Measurements from ENCODE around the gene SPSB2.
A peak's percentile ranks its signal among the peaks of the same experiment; 100 is the strongest.
"Not testable (repeated sequence)": the region's sequence is repeated elsewhere in the genome, so short reads cannot be mapped to it uniquely, and the experiment has no call there.

The SPSB2 gene

DNA sequence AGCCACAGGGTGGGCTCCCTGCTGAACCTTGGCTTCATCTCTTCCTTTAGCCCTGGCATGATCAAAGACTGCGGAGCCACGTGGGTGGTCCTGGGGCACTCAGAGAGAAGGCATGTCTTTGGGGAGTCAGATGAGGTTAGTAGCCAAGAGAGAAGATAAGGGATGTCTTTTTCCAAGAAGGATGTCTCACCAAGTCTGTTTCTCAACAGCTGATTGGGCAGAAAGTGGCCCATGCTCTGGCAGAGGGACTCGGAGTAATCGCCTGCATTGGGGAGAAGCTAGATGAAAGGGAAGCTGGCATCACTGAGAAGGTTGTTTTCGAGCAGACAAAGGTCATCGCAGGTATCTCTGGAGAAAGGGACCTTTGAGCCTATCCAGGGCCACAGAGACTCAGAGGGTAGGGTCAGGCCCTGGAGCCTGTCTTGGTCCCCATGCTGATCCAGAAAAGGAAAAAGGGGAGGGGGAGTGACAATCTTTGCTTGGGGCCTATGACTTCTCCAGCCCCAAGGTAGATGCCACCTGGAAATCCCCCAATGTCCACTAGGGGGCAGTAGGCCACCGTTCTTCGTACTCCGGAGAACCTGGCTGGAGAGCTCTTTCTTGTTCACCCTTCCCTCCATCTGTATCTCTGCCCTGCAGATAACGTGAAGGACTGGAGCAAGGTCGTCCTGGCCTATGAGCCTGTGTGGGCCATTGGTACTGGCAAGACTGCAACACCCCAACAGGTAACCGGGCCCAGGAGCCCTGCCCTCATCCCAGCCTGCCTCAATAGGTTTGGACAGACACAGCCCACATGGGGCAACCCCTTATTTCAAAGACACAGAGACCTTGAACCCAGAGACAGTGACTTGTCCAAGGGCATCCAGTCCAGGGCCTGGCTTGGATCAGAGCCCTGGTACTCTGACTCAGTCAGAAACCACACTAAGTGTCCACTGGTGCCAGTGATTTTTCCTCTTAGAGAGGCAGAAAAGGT, 3.8 kb downstream of the SPSB2 start:
- DNase-seq = peak; percentile 88

DNA sequence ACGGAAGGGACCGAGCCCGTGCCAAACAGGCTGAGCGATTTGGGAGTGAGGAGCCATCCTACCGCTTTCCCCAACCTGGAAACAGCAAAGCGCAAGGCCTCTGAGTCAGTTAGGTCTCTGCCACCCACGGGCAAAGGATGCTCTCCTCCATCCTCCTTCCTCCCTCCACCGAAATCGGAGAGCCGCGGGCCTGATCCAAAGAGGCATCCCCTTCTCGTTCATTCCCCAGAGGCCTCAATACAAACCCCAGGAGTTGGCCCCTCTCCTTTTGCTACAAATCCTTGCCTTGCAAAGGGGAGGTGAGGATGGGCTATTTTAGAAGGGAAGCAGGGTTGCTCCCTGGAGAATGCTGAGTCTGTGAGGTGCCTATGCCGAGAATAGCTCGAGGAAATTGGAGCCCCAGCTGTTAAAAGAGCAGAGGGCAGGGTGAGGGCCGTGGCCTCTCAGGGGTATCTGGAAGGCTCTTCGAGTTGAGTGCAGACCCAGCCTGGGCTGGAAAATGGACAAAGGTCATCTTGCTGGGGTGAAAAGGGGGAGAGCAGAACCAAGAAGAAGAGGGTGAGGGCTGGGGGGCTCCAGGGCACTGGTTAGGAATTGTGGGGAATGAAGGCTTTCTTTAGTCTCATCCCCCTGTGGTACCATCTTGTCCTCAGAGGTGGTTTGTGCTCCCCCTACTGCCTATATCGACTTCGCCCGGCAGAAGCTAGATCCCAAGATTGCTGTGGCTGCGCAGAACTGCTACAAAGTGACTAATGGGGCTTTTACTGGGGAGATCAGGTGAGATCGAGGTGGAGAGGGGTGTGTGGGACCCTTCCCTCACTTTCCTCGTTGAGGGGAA, 4.7 kb downstream of the SPSB2 start:
- no peak for DNase-seq

DNA sequence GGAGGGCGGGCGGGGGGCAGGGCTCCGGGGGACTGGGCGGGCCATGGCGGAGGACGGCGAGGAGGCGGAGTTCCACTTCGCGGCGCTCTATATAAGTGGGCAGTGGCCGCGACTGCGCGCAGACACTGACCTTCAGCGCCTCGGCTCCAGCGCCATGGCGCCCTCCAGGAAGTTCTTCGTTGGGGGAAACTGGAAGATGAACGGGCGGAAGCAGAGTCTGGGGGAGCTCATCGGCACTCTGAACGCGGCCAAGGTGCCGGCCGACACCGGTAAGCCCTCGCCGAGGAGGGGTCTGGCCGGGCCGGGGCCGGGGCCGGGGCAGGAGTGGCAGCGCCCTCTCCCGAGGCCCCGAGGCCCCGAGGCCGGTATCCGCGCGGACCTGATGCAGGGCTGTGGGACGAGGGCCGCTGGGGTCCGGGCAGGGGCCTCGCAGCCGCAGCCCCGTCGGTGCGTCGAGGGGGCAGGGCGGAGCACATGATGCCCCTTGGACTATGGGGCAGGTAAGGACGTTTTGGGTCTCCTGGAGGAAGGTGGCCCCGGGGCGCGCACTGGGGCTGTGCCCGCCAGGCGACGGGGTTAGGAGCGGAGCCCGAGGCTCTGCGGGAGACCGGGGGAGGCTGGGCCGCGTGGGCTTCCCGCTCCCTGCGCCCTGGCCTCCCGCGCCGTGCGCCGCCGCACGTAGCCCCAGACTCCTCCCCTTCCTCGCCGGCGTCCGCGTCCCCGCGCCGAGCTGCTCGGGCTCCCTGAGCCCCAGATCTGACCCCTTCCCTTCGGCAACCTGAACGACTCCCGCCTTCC, 5.5 kb downstream of the SPSB2 start, which contains the start of gene TPI1:
TSS of gene TPI1 (plus strand) at position 119 of the 798 bp plus-strand sequence. CDS start at position 155, 36 bp downstream.
- DNase-seq = peak; percentile 93

DNA sequence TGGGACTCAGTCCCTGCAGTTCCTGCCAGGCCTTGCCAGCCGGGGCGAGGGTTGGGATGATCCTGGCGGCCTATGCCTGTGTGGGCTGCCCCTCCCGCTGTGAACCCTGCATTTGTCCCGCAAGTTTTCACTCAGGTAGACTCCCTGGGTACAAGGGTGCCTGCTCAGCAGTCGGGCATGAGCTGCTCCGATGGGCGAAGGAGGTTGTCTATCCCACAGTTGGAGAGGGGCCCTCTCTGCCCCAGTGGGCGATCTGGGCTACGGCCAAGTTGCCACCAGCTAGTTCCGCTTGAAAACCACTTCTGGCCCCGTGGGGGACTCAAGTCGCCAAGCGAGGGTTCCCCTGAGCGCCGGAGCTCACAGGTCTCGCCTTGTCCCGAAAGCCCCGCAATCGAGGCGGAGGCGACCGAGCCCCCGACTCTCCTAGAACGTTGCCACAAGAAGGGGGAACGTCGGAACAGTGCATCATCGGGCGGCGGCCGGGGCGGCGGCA, 6.1 kb downstream of the SPSB2 start:
- DNase-seq = no peak

DNA sequence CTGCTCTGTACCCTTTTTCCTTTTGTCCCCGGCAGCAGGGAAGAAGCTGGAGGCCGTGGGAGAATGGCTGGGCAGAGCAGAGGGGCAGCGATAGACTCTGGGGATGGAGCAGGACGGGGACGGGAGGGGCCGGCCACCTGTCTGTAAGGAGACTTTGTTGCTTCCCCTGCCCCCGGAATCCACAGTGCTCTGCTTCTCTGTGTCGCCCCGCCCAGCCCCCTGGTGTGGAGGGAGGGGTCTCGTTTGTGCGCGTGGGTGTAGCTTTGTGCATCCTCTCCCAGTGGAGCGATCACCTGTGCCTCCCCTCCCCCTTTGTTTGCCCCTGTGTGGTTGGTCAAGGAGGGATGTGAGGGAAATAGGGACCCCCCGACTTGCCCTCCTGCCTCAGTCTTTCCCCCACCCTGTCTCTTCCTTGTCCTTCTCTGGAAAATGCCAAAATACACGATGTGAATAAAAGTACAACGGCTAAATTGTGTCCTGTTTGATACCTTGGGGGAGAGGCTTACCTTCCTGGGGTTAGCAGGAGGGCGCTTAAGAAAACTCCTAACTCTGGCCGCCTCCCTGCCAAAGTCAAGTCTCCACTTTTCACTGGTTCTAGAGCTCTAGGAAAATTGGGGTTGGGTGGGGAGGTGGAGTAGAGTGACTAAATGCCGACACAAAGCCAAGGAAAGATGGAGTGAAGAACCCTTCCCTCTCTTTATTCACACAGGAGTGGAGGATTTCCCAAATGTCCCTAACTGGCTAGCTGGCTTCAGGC, 6.8 kb downstream of the SPSB2 start:
- DNase-seq = no peak

DNA sequence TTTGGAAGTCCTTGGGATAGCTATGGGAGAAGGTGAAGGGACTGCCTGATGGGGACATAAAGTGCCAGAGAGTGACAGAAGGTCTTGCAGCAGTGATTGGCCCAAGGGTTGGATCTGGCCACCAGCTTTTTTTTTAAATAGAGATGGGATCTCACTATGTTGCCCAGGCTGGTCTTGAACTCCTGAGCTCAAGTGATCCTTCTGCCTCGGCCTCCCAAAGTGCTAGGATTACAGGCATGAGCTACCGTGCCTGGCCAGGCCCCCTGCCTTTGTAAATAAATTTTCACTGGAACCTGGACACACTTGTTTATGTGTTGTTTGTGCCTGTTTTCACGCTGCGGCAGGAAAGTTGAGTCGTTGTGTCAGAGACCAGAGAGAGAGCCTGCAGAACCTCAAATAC, 7.8 kb downstream of the SPSB2 start:
- DNase-seq = not testable (repeated sequence)

DNA sequence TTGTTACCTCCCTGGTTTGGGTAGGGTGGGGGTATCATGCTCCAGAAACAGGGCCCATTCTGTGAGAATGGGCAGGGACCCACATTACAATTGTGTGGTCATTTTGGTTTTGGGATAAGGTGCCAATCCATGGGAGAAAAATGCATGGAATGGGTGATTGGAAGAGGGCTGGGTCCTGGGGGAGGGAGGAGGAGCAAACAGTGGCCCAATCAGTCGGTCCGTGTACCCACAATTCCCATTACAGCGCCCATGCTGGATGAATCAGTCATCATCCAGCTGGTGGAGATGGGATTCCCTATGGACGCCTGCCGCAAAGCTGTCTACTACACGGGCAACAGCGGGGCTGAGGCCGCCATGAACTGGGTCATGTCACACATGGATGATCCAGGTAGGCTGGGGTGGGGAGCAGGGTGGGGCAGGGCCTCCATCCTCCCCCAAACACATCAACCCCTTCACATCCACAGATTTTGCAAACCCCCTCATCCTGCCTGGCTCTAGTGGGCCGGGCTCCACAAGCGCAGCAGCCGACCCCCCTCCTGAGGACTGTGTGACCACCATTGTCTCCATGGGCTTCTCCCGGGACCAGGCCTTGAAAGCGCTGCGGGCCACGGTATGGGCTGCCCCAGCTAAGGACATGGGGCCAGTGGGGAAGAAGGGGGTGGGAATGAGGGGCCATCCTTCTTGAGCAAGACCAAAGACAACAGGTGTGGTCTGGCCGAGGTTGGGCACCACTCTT, 9.3 kb downstream of the SPSB2 start:
- no peak for DNase-seq

DNA sequence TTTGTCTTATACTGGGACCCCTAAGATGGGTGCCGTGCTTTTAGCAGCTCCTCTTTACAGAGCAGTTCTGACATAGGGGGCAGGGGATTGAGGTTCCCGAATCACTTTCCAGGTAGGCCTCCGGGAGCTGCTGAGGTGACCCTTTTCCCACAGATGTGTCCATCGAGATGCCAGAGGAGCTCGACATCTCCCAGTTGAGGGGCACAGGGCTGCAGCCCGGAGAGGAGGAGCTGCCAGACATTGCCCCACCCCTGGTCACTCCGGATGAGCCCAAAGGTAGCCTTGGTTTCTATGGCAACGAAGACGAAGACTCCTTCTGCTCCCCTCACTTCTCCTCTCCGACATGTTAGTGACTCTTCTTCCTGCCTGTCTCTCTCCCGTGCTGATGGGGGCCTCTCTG, 10.1 kb downstream of the SPSB2 start:
- DNase-seq = no peak

DNA sequence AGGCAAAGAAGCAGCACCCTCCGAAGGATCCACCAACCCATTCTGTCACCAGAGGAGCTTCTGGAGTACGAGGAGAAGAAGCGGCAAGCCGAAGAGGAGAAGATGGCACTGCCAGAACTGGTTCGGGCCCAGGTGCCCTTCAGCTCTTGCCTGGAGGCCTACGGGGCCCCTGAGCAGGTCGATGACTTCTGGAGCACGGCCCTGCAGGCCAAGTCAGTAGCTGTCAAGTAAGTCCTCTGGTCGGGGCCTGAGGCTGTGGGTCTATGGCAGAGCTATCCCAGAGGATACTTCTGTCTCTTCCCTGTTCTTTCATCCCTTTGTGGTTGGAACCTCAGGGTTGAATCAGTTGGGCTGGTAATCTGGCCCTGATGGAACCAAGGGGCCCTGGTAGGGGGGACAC, 11.7 kb downstream of the SPSB2 start:
- DNase-seq = no peak

DNA sequence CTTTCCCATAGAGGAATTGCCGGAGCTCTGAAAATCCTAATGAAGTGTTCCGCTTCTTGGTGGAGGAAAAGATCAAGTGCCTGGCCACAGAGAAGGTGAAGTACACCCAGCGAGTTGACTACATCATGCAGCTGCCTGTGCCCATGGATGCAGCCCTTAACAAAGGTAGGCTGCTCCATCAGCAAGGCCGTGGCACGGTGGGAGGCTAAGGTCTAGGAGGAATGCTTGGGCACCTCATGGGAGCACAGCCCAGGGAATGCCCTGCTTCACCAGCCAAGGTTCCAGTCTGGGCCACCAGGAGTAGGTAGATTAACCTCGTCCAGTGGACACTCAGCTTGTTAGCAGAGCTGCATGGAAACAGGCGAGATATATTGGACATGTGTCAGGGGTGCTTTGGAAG, 12.2 kb downstream of the SPSB2 start:
- no peak for DNase-seq

DNA sequence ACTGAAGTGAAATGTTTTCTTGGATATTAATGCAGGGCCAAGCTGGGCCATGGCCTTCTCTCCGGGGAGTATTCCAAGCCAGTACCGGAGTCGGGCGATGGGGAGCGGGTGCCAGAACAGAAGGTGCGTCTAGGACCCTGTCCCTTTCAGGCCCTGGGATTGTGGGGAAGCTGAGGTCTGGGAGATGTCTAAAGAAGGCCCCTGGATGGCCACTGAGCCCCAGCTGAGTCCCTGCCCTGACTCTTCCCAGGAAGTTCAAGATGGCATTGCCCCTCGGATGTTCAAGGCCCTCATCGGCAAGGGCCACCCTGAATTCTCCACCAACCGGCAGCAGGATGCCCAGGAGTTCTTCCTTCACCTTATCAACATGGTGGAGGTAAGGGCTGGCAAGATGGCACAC, 13.0 kb downstream of the SPSB2 start:
- no peak for DNase-seq

DNA sequence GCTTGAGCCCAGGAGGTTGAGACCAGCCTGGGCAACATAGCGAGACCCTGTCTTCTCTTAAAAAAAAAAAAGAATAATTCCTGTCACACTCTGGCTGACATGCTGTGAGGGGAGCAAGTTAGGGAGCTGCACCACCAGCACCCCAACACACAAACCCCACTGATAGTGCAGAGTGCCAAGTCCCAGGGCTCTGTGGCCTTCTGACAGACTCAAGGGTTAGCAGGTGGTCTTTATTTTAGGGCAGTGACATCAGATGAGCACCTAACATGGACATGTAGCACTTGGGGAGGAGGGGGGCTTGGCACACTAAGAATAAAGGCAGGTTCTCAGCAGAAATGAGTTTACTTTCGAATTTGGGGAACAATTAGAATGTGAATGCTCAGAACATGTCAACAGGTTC, 14.3 kb downstream of the SPSB2 start:
- DNase-seq = no peak

DNA sequence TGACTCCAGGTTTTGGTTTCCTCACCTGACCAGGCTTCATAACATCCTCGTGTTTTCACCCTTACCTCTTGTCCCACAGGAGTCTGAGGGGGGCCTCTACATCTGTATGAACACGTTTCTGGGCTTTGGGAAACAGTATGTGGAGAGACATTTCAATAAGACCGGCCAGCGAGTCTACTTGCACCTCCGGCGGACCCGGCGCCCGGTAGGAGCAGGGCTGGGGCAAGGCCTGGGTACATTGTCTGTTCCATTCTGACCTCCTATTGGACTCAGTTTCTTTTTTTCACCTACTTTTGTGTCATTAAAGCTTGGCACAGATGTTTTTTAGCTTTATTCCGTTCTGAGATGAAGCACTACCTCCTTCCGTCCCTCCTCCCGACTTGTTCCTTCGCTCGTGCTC, 17.8 kb downstream of the SPSB2 start:
- no peak for DNase-seq

DNA sequence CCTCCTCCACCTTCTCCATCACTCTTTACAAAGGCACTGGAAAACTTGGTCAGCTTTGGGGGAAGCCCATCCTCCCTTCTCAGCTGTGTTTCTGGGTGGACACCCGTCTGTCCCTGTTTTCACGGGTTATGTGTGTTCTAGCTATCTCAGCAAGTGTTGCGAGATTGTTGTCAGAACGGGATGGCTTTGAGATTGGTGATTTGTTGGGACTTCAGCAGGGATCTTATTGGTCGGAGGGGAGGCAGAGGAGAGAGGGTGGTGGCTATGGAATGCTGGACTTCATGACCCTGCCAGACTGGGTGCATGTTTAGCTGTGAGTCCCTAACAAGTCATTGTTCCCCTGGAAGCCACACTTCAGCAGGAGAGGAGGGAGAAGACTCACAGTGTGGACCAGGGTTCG, 19.1 kb downstream of the SPSB2 start:
- DNase-seq = no peak

DNA sequence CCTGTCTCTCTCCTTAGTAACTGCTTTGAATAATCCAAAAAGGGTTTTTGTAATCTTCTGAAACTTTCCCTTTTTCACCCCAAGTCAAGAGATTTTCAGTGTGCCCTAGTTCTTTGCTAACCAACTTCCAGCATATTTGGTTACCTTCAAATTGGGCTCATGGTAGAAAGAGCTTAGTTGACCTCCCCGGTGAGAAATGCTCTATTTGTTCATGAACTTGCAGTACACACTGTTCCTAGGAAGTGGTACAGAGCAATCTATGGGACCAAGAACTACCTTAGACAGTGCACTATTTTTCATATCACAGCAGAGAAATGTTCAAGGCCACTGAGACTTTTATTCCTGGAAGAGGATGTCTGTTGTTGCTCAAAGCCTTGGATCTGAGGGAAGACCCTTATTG, 19.5 kb downstream of the SPSB2 start:
- no peak for DNase-seq

DNA sequence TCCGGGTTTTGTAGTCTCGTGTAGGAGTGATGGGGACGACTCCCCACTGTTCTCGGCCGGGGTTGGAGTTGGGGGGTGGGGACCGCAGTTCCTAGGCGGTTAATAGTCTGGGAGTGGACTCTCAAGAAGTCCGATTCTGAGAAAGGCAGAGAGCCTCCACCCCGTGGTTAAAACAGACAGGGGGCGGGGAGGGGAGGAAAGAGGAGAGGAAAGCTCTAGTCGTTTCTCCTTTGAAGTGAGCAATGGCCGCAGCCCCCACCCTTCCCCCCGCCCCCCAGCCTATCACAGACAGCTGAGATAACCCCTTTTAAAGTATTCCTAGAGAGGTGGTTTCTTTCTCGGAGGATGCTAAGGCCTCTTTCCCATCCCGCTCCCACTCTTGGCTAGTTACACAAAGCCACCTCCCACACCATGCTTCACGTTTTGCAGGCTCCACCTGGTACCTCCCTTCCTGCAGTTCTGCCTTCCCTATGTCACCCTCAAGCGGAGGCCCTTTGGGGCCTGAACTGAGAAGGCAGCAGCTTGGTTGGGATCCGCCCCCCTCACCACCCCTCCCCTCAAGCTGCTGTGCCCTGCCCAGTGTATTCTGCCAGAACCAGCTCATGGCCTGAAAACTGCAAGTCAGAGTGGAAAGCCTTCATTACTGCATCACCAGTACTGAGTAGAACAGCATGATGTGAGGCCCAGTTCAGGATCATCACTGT, 20.3 kb downstream of the SPSB2 start:
- DNase-seq = peak; percentile 63

DNA sequence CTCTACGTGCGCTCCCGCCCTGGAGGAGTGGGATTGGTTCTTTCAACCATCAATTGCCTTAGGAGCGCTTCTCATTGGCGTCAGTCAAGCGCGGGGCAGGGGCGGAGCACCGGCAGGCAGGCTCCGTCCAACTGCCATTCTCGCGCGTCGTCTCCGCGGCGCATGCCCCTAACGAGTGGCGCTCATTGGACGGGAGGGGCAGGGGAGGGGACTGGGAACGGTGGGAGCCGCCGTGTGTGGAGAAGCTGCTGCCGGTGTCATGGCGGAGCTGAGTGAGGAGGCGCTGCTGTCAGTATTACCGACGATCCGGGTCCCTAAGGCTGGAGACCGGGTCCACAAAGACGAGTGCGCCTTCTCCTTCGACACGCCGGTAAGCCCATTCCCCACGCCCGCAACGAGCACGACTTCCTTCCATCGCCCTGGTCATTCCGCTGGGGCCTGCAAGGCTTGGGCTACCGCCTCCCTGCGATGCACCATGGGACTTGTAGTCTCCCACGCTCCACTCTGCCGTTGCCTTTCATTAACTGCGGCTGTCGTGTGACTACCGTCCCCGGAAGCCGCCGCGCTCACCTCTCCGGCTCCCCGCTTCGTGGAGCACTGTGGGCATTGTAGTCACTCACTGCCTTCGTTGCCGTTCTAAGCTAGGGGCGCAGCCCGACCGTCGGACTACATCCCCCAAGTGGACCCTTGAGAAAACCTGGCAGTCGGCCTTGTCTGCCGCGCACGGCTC, 21.0 kb downstream of the SPSB2 start, which contains the start of gene USP5:
TSS of gene USP5 (plus strand) at position 230 of the 730 bp plus-strand sequence. CDS start at position 260, 30 bp downstream.
- DNase-seq = peak; percentile 99

DNA sequence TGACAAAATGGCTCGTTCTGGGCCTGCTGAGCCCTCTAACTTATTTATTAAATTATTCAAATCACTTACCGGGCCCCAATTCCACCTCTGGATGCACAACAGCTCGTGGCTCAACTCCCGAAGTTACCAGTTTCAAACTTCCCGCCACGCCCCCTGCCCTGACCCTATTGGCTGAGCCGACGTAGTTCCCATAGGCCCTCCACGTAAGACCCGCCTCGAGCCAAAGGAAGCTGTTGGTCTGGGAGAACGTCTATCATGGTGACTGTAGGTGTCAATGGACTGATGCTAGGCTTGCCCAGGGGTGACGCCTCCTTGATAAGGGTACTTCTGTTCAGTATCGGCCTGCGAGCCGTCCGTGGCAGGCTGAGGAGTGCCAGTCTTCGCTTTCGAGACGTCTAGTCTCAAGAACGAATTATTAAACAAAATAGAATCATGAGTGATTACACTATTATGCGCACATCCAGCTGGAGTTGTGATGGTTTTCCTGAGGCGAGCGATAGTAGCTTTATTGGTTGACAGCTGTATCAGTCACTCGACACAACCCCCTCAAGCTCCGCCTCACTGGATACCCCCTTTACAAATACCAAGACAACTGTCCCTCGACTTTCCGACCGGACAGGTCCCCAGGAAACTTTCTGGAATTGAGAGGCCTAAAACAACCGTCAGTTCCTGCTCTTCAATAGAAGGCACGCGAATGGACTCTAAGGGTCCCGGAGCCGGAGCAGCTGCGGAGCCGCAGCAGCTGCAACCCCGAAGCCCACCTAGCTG, 21.8 kb downstream of the SPSB2 start, which contains the start of gene CDCA3:
TSS of gene CDCA3 (minus strand) at position 134 of the 768 bp plus-strand sequence. CDS start 334 bp downstream, outside the sequence.
- peak; percentile 91 for DNase-seq

DNA sequence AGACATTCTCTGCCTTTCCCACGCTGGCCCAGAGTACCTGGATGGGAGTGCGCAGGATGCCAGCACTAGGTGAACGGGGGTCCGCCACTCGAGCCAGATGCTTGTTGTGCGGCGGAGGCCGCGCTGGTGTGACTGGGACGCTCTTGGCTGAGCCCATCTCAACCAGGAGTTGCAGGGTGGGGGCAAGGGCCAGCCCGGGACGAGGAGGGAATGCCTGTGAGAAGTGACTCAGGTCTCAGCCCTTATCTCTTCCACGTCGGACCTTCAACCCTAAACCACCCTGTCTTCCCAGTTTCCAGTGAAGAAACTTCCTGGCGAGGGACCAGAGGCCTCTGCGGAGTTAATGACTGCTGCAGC, 22.3 kb downstream of the SPSB2 start:
- DNase-seq = peak; percentile 56
